ENCODE results near the gene VSTM2A.
"Not testable (repeated sequence)": the region's sequence is repeated elsewhere in the genome, so short reads cannot be mapped to it uniquely, and the experiment has no call there.

VSTM2A gene, protein sequence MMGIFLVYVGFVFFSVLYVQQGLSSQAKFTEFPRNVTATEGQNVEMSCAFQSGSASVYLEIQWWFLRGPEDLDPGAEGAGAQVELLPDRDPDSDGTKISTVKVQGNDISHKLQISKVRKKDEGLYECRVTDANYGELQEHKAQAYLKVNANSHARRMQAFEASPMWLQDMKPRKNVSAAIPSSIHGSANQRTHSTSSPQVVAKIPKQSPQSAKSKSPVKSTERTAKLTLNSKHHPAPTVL

DNA sequence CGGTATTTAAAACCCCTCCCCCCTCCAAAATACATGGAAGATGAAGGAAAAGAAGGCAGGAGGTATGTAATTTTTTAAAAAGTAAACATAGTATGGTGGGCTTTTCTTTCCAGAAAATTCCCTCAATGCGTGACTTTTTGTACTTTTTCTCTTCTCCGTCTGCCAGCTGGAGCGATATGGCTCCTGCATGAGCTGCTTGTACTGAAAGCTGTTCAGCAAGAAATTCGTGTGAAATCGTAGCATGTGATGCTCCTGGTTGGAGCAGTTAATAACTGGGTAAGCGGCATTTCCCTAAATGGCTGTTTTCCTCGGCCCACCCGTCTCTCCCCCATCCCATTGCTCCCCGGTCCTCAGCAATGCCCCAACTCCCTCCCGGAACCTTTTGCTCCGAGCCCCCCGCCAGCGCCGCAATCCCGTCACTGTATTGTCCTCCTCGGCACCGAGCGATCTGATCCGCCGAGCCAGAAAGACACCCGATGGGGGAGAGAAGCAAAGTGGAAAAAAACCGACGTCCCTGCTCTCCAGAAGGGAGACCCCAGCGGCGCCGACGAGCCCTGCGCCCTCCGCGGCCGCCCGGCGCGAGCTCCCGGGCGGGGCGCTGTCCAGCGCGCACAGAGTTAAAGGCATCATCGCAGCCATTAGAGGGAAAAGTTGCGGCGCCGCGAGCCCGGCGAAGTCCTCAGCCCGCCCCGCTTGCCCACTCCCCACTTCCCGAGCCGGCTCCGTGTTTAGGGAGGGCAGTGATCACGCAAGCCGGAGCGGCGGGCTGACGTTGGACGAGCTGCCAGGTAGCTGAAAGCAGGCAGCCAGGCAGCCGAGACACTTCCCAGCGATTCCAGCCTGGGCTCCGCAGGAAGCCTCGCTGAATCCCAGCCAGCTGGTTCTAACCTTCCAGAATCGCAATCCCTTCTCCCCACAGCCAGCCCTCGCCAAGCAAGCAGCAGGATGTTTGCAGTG lies at the start of gene VSTM2A:
TSS of gene VSTM2A (plus strand) at position 707 of the 957 bp plus-strand sequence. CDS start 356 bp downstream, outside the sequence.
- DNase-seq = no peak

DNA sequence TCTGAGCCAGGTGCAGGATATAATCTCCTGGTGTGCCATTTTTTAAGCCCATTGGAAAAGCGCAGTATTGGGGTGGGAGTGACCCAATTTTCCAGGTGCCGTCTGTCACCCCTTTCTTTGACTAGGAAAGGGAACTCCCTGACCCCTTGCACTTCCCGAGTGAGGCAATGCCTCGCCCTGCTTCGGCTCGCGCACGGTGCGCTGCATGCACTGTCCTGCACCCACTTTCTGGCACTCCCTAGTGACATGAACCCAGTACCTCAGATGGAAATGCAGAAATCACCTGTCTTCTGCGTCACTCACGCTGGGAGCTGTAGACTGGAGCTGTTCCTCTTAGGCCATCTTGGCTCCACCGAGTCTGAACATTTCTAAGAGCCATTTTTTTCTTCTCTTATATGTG lies 37.6 kb upstream of the VSTM2A start:
- DNase-seq = not testable (repeated sequence)

DNA sequence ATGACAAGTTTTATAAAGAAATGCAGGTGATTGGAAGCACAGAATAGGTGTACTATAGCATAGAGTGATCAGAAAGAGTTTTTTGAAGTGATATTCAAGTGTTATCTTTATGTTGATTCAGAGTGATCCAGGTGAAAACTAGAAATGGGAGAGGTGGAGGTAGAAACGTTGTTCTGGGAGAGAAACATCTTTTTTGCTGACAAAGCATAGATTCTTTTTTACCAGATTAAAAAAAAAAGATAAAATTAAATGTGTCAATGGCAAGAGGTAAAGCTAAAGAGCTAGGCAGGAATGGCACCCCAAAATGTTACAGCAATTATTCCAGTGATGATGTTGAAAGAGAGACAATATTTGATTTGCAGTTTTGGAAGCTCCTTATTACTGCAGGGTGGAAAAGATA lies 12.6 kb upstream of the VSTM2A start:
- no peak for DNase-seq

DNA sequence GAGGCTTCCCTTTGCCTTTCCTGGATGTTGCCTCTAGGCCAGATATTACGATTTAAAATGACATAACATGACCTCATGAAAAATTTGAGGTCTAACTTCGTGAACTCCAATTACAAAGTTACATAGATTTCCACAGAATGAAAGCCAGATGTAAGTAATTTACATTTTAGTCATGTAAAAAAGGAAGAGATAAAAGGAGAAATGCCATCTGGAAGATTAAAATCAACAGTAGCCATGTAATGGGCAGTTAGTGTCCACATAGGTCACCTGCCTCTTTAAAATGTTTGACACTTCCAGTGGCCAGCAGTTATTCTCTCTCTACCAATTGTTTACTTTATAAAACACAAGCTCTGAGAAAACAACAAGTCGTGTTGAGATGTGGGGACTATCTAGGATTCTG lies 4.1 kb upstream of the VSTM2A start:
- no peak for DNase-seq

DNA sequence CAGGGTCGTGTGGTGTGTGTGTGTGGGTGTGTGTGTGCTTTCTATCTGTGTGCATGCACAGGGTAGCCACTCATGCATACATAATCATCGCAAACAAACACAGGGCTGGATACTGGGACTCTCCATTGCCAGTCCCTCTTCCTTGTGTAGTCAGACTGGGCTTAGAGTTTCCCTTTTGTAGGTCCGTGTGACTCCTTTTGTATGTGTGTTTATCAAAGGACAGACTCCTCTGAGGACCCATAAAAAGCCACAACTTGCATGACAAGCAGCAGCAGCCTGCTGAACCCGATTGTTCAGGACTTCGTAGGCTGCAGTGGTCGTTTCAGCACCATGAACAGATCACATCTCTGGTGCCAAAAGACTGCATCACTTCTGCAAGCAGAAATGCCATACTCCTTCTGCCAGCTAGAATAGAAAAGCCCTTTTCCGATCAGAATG lies 895 bp downstream of the VSTM2A start:
- DNase-seq = no peak

DNA sequence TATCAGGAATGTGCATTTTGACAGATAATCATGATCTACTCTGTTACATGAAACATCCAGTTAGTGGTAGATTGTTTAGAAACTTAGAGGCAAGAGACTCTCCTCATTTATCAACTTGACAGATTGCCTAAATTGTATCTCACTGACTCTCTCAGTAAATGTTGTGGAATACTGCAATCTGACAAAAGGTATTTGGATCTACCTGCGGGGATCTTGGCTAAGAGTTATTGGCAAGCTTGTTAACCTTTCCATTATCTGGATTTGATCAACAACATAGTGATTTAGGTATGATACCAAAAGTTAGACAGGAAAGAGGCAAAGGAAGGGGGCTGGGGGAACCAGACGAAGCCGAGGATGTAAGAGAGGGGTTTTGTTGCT lies 2.0 kb downstream of the VSTM2A start:
- no peak for DNase-seq

DNA sequence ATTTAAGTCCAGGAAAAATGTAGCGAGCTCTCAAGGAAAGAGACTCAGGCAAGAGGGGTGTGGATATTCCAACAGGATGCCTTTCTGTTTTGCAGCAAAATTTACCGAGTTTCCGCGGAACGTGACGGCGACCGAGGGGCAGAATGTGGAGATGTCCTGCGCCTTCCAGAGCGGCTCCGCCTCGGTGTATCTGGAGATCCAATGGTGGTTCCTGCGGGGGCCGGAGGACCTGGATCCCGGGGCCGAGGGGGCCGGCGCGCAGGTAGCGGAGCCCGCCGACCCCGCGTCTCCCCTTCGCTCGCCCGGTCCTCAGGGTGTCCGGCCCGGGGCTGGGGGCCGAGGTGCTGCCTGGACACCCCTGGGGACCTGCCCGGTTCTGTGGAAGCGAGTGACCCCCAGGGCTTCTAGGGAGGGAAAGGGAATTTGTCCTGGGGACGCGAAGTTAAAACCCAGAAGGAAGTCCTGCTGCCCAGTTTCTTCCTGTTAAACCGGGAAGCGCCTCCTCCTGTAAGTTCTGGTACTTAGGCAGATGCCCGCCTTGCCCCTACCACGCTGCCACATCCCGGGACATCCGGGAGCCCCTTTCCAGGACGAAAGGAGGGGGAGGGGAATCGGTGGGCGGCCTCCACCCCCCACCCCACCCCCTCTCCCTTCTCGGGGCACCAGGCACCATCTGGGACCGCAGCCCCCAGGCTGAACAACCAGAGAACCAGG lies 2.5 kb downstream of the VSTM2A start:
- no peak for DNase-seq

DNA sequence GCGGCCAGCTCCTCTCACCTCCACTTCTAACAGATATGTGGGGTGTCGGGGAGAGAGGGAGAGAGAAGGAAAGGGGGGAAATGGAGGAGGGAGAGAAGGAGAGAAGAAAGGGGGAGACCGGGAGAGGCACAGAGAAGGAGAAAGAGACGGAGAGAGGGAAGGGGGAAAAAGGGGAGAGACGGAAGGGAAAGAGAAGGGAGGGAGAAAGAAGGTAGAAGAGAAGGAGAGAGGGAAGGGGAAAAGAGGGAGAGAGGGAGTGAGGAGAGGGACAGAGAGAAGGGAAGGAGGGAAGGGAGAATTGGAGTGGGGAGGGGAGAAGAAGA lies 3.0 kb downstream of the VSTM2A start:
- no peak for DNase-seq

DNA sequence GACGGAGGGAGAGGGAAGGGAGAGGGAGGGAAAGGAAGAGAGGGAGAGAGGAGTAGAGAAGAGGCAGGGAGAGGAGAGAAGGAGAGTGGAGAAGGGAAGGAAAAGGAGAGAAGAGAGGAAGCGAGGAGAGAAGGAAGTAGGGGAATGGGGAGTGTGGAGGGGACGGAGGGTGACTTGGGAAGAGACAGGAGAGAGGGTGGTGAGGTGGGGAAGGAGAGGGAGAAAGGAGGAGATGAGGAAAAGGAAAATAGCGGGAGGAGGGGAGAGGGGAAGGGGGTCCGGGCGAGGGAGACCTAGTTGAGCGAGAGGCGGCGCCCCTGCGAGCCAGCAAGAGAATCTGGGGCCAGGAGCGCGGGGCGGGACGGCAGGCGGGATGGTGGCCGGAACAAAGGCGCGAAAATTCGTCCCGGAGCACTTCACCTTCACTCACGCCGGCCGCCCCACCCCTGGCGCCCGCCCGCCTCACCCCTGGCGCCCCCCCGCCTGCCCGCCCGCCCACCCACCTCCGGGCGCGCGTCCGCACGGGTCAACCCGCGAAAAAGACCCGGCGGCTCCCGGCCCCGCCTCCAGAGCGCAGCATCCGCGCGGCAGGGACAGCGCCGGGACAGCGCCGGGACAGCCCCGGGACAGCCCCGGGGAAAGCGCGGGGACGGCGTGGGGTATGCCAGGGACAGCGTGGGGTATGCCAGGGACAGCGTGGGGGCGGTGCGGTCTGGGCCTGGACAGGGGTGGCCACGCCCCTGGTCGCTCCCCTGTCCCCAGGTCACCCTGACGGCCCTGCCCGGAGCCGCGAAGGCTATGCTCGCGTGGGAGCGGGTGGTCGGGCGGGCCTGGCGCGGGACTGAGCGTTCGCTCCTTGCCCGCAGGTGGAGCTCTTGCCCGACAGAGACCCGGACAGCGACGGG lies 4.2 kb downstream of the VSTM2A start:
- DNase-seq = no peak

DNA sequence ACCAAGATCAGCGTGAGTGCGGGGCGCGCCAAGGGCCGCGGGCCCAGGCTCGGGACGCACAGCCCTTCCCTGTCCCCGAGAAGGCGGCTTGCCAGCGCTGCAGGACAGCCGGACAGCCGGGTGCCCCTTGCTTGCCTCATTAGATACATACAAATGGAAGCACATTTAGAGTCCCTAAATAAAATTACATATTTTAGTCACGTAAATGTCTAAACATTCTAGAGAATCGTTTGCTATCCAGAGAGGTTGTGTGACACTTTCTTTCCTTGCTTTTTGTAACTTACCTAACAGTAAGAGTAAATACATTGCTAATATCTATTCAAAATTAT lies 4.8 kb downstream of the VSTM2A start:
- no peak for DNase-seq

DNA sequence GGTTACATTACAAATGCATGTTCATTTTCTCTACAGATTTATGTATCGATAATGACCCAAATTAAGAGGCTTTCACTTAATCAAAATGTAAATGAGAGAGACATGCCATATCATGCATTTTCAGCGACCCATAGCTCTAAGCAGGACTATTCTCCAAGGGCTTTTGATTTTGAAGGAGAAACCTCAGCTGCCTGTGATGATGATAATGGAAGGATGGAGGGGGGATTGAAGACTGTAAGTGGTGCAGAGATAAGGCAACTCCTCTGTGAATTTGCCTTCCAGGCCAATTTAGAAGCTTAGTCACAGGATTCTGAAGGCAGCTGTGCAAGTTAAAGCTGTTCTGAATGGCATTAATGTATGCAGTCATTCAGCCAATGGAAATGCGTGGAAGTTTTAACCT lies 8.3 kb downstream of the VSTM2A start:
- no peak for DNase-seq

DNA sequence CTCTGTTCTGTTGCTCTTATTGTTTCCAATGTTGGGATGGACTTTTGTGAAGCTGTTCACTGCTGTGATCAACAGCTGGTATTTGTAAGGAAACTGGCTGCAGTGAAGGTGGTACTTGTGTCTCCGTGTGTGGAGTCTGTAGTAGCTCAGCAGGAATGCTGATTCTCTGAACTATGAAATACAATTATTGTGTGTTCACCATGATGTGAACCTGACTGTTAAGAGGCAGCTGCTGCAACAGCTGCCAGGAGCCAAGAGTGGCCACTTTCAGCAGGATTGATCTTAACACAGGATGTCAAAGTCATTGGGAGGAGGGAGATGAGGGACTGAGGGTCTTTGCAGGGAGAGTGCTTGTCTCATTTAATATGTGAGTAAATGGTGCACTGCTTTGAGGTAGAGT lies 13.9 kb downstream of the VSTM2A start:
- no peak for DNase-seq

DNA sequence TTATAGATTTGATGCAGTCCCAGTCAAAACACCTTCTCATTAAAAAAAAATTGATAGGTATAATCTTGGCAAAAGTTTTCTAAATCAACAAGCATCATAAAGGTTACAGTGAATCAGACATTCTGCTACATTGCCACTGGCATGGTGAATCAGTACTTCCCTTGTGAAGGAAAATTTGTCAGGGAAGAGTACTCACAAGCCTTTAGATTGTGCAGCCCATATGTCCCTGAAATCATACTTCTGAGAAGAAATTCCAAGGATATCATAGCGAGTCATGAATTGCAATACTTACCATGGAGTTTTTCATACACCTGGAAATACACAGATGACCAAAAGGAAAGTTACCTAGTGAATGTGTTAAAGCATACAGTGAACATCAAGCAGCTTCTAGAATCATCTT lies 17.2 kb downstream of the VSTM2A start:
- no peak for DNase-seq

DNA sequence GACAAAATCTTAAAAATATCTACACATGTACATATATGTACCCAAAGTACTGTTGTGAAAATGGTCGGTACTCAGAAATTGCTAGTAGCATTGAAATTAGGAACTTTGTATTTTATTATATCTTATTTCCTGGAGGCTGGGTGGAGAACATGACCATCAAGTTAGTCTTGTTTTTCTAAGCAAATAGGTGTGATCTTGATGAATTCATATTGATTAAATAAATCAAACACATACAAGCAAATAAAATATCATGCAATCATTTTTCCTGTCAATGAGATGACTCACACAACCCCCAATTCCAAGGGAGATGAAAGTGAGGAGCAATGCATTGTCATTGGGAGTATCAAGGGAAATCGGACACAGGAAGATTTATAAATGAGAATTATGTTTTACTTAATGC lies 18.0 kb downstream of the VSTM2A start:
- no peak for DNase-seq

DNA sequence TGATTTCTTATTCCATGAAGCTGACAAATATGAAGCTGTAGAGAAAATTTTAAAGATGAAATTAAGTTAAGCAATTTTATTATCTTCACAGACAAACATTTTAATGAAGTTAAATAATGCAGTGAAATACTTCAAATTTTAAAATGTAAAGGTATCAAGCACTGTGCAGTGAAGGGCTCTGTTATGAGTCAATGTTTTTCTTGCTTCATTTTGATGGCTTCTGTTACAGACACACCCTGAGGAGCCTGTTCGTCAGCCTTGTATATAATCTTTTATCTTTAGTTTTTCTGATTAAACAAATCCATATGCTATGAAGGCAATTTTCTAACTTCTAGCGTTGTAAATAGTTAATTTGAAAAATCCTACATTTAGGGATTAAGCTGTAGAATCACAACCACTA lies 18.5 kb downstream of the VSTM2A start:
- no peak for DNase-seq

DNA sequence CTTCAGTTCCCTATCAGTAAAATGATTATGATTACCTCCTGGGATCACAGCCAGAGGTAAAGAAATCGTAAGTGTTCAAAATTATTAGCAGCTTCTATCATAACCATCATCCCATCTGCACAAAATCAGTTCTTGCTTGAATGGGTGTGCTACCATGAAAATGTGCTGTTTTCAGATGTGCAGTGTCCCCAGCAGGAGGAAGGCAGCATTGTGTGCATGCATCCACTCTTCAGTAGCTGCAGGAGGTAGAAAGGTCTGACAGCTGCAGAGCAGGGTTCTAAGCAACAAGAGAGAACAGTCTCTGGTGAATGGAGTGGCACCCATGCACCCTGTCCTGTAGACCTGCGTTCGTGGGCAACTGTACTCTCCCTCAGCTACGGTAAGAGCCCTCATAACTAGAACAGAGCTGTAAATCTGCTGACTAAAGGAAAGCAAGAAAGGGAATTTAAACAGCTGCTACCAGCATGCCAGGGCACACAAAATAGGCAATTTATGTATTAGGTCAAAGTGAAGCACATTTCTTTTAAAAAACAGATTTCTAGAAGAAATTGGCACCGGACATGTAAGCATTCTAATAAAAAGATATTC lies 21.2 kb downstream of the VSTM2A start:
- no peak for DNase-seq

DNA sequence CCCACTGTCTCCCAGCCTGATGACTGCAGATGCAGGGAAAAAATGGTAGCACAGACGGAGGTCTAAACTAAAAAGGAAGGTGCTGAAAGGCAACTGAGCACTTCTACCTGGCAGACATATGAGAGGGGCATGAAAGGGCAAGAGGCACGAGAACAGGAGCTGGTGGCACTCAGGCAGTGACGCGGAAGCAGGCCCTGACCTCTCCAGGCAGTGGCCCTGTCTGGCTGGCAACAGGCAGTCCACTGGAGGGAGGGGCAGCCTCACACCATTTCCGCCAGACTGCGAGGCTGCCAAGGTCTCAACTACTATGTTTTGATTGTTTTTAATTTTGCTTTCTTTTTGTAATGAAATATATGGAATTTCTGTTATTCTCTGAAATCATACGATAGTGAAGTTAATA lies 23.3 kb downstream of the VSTM2A start:
- DNase-seq = no peak

DNA sequence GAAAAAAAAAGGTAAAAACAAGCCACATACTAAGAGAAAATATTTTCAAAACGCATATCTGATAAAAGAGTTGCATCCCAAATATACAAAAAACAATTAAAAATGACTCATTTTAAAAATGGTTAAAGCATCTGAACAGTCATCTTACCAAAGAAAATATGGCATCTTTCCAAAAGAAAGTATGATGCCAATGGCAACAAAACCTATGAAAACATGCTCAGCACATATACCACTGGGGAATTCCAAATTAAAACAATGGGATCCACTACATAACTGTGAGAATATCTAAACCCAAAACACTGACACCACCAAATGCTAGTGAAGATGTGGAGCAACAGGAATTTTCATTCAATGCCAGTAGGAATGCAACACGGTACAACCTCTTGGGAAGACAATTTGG lies 39.3 kb downstream of the VSTM2A start:
- no peak for DNase-seq

DNA sequence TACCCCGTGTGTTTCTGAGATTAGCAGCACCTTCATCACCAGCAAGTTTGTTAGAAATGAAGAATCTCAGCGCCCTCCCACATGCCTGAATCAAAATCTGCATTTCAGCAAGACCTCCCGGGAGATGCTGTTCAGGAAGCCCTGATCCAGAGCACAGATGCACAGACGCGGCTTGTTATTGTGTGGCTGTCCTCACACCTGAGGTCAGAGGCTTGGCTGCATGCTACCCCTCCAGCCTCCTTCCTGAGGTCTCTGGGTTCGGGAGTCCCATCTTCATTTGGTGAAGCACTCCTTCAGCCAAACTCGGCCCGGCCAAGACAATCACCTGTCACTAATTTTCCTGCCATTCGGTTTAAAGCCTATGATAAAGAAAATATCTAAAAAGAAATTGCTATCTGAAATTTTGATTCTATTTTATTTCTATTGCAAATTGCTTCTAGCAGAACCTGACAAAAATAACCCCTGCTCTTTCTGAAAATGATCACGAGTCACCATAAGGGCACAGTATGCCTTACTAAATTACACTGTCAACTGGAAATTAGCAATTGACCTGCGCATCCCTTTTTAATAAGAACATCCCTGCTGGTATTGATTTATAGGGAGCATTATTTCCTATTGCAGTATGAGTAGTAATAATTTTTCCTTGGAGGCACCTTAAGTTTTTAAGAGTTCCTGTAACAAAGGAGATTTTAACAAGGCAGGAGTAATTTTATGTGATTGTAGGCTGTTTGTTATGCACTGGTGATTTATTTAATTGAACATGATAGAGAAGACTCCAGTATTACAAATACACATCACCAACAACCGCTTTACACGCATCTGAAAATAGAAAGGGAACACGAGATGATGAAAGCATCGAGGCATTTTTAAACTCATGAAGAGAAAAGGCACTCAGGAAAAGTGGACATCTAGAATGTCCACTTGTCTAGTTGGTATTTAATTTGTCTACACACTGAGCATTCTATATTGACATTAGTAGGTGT lies 49.5 kb downstream of the VSTM2A start:
- DNase-seq = no peak

DNA sequence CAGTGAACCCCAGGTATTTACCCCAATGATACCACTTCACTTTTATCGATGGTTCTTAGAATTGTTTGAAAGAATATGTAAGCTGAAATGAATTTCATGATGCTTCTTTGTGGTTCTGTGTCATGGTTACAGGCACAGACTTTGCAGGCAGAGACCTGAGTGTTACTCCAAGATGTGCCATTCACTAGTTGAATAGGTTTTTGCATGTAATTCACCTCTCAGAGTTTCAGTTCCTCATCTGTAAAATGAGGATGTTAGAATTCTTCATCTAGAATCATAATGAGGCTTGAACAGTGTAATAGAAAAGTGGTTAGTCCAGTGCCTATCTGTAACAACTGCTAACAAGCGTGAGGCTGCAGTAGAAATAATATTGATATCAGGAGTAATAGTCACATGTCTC lies 54.6 kb downstream of the VSTM2A start:
- no peak for DNase-seq

DNA sequence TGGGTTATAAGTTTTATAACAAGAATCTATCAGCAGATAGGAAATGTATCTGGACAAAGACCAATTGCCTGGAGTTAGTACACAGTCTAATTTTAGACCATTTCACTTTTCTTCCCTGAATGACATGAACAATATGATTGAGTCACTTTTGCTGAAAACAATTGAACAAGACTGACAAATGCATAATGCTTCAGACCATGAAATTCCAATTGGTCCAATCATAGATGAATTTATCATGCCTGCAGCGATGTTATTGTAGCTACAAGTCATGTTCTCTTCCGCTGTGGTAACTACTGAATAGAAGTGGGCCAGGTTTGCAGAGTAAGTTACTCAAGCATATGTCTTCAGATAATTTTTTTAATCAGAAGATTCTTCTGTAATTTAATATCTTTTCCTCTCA lies 73.4 kb downstream of the VSTM2A start:
- DNase-seq = no peak
